H9 (cell line): ENCODE measurements around the gene RNF113B. TPM values are rescaled to one million over a fixed set of nuclear protein-coding genes. Genes with fewer than 3 reads are reported as not detected.

Experiments used
- DNase-seq: peaks from one replicate; pipeline ENCODE4 v3.0.0-alpha.2; 2017
- H2AFZ ChIP-seq: one replicate; pipeline ENCODE4 v1.6.1; 2013; ENCODE audit warnings: mild to moderate bottlenecking, low read length, control low read depth, moderate library complexity
- H2AK5ac ChIP-seq: 2 replicates; pipeline ENCODE4 v1.6.1; 2013; ENCODE audit warnings: low read length, control low read depth, mixed read lengths; ENCODE audit not compliant: insufficient read length
- H2BK120ac ChIP-seq: one replicate; pipeline ENCODE4 v1.6.1; 2013; ENCODE audit warnings: low read depth, mild to moderate bottlenecking, low read length, control low read depth, inconsistent platforms; ENCODE audit not compliant: poor library complexity, severe bottlenecking
- H2BK12ac ChIP-seq: 2 replicates; pipeline ENCODE4 v1.6.1; 2013; ENCODE audit warnings: low read length, control low read depth, mixed read lengths, low read depth; ENCODE audit not compliant: insufficient read length
- H2BK15ac ChIP-seq: 2 replicates; pipeline ENCODE4 v1.6.1; 2013; ENCODE audit warnings: low read depth, low read length, control low read depth
- H2BK20ac ChIP-seq: one replicate; pipeline ENCODE4 v1.6.1; 2013; ENCODE audit warnings: low read depth, mild to moderate bottlenecking, low read length, control low read depth, inconsistent platforms; ENCODE audit not compliant: poor library complexity, severe bottlenecking
- H2BK5ac ChIP-seq: 2 replicates; pipeline ENCODE4 v1.6.1; 2013; ENCODE audit warnings: low read length, control low read depth, mixed read lengths; ENCODE audit not compliant: insufficient read length
- H3K14ac ChIP-seq: 2 replicates; pipeline ENCODE4 v1.6.1; 2013; ENCODE audit warnings: low read length, control low read depth; ENCODE audit not compliant: insufficient read depth
- H3K18ac ChIP-seq: 2 replicates; pipeline ENCODE4 v1.6.1; 2013; ENCODE audit warnings: low read depth, mild to moderate bottlenecking, mixed read lengths, low read length, control low read depth; ENCODE audit not compliant: insufficient read length
- H3K23ac ChIP-seq: 2 replicates; pipeline ENCODE4 v1.6.1; 2013; ENCODE audit warnings: low read length, control low read depth, mixed read lengths, low read depth; ENCODE audit not compliant: insufficient read length
- H3K23me2 ChIP-seq: 2 replicates; pipeline ENCODE4 v1.6.1; 2013; ENCODE audit warnings: low read depth, mild to moderate bottlenecking, mixed read lengths, low read length, control low read depth; ENCODE audit not compliant: insufficient read length, poor library complexity, severe bottlenecking
- H3K27ac ChIP-seq: 2 replicates; pipeline ENCODE4 v1.5.1; 2013; ENCODE audit warnings: low read length, control low read depth, mixed read lengths, low read depth; ENCODE audit not compliant: insufficient read length
- H3K27me3 ChIP-seq: 2 replicates; pipeline ENCODE4 v1.6.1; 2013; ENCODE audit warnings: low read length, control low read depth, inconsistent platforms; ENCODE audit not compliant: insufficient read depth
- H3K4ac ChIP-seq: 2 replicates; pipeline ENCODE4 v1.6.1; 2013; ENCODE audit warnings: low read depth, mild to moderate bottlenecking, control low read depth, inconsistent platforms, low read length, moderate library complexity
- H3K4me1 ChIP-seq: 2 replicates; pipeline ENCODE4 v1.6.1; 2013; ENCODE audit warnings: low read length, control low read depth, inconsistent platforms; ENCODE audit not compliant: insufficient read depth
- H3K4me2 ChIP-seq: 2 replicates; pipeline ENCODE4 v1.6.1; 2013; ENCODE audit warnings: low read length, control low read depth, mixed read lengths; ENCODE audit not compliant: insufficient read length, insufficient read depth
- H3K56ac ChIP-seq: 2 replicates; pipeline ENCODE4 v1.6.1; 2013; ENCODE audit warnings: low read depth, mild to moderate bottlenecking, mixed read lengths, low read length, control low read depth; ENCODE audit not compliant: insufficient read length
- H3K79me1 ChIP-seq: 2 replicates; pipeline ENCODE4 v1.6.1; 2013; ENCODE audit warnings: low read depth, mild to moderate bottlenecking, moderate library complexity, low read length, control low read depth, inconsistent platforms; ENCODE audit not compliant: insufficient read depth, poor library complexity, severe bottlenecking
- H3K79me2 ChIP-seq: 2 replicates; pipeline ENCODE4 v1.6.1; 2013; ENCODE audit warnings: low read length, control low read depth, inconsistent platforms; ENCODE audit not compliant: insufficient read depth
- H3K9ac ChIP-seq: 2 replicates; pipeline ENCODE4 v1.6.1; 2013; ENCODE audit warnings: low read length, control low read depth, mixed read lengths; ENCODE audit not compliant: insufficient read length; ENCODE audit errors: extremely low read depth
- H3K9me3 ChIP-seq: one replicate; pipeline ENCODE4 v1.6.1; 2013; ENCODE audit warnings: low read depth, low read length, inconsistent platforms; ENCODE audit not compliant: control insufficient read depth
- H3T11ph ChIP-seq: one replicate; pipeline ENCODE4 v1.6.1; 2013; ENCODE audit warnings: mild to moderate bottlenecking, low read length, control low read depth, inconsistent platforms
- H4K20me1 ChIP-seq: one replicate; pipeline ENCODE4 v1.6.1; 2013; ENCODE audit not compliant: control insufficient read depth, insufficient read length, insufficient read depth
- H4K5ac ChIP-seq: 2 replicates; pipeline ENCODE4 v1.6.1; 2013; ENCODE audit warnings: low read depth, mild to moderate bottlenecking, mixed read lengths, low read length, control low read depth; ENCODE audit not compliant: insufficient read length
- H4K8ac ChIP-seq: replicated peaks from 2 replicates; pipeline ENCODE4 v1.6.1; 2013; ENCODE audit warnings: low read length, control low read depth, mixed read lengths, low read depth; ENCODE audit not compliant: insufficient read length
- H4K91ac ChIP-seq: 2 replicates; pipeline ENCODE4 v1.6.1; 2013; ENCODE audit warnings: low read depth, mild to moderate bottlenecking, moderate library complexity, mixed read lengths, low read length, control low read depth; ENCODE audit not compliant: insufficient read length
- H3K27ac Mint-ChIP-seq, 3 experiments: 2 replicates in 2 of 3; 3 replicates in 1 of 3; pipeline ENCODE4 v1.8.0; 2020 to 2021; ENCODE audit warnings: mixed read lengths in 3 of 3, mild to moderate bottlenecking in 1 of 3, moderate library complexity in 1 of 3
- H3K27me3 Mint-ChIP-seq: 2 replicates; pipeline ENCODE4 v1.8.0; 2021; ENCODE audit warnings: low read depth, mild to moderate bottlenecking, moderate library complexity, mixed read lengths
- H3K36me3 Mint-ChIP-seq, 3 experiments: 2 replicates in 2 of 3; 3 replicates in 1 of 3; pipeline ENCODE4 v1.8.0; 2020 to 2021; ENCODE audit warnings: low read depth in 3 of 3, mixed read lengths in 3 of 3; ENCODE audit not compliant: insufficient read depth in 1 of 3
- H3K4me1 Mint-ChIP-seq, 2 experiments: 2 replicates each; pipeline ENCODE4 v1.8.0; 2020; ENCODE audit warnings: mixed read lengths in 2 of 2
- H3K4me3 Mint-ChIP-seq, 2 experiments: 2 replicates in 1 of 2; 3 replicates in 1 of 2; pipeline ENCODE4 v1.8.0; 2020 to 2021; ENCODE audit warnings: mild to moderate bottlenecking in 2 of 2, mixed read lengths in 2 of 2, moderate library complexity in 1 of 2
- H3K9me3 Mint-ChIP-seq, 2 experiments: 2 replicates in 1 of 2; 3 replicates in 1 of 2; pipeline ENCODE4 v1.8.0; 2020; ENCODE audit warnings: mild to moderate bottlenecking in 2 of 2, mixed read lengths in 2 of 2, moderate library complexity in 1 of 2
- total RNA-seq: library from RNA; stranded (reverse); gene quantifications from 2 replicates; pipeline ENCODE4 v1.2.1, GENCODE V29; 2021
- TF ChIP-seq, protein P1 (sequence below): fragments of 200-600 bp; sonication (generic); conservative IDR thresholded peaks from 3 replicates; pipeline ENCODE4 v1.8.0; 2021; ENCODE audit warnings: antibody characterized with exemption, mild to moderate bottlenecking

Gene RNF113B
- total RNA-seq, 1 experiment from 2014 or later: not detected

DNA sequence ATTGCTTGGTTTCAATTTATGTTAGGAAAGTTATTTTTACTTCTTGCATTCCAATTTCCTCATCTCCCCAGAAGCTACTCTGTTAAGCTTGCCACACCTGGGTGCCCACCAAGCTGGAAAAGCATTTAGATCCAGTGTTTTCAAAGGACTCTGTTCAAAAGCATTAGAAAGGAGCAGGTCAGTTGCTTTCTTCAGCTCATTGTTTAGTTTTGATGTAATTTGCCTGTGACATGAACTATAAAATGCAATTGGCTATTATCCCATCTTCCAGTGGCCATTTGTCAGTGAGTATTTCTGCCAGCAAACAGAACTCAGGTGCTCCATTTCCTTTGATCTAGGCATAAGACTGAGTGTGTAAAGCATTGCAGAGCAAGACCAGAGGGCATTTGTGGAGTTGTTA, 46.7 kb upstream of the RNF113B start:
- no peak overlapping the region for H3K4ac ChIP-seq
- H2BK20ac ChIP-seq: no peak overlapping the region
- no peak overlapping the region for H3K4me2 ChIP-seq
- no peaks in the 10 kb centered on the region for H3K27me3 ChIP-seq
- no peak overlapping the region for H3K14ac ChIP-seq
- no peaks in the 10 kb centered on the region for H3K27me3 Mint-ChIP-seq
- no peak overlapping the region for H2BK12ac ChIP-seq
- H3K79me2 ChIP-seq: no peaks in the 10 kb centered on the region; the same call in 1 of the 2 replicates
- no peak overlapping the region for H2AK5ac ChIP-seq
- H3K9ac ChIP-seq: no peak overlapping the region
- H3K4me1 ChIP-seq: no peaks in the 10 kb centered on the region
- no peak overlapping the region for H3K4me3 Mint-ChIP-seq
- no peak overlapping the region for H2BK15ac ChIP-seq
- H4K20me1 ChIP-seq: no peaks in the 10 kb centered on the region
- H3K9me3 ChIP-seq: no peaks in the 10 kb centered on the region
- DNase-seq: no peak
- TF ChIP-seq, protein P1, sequence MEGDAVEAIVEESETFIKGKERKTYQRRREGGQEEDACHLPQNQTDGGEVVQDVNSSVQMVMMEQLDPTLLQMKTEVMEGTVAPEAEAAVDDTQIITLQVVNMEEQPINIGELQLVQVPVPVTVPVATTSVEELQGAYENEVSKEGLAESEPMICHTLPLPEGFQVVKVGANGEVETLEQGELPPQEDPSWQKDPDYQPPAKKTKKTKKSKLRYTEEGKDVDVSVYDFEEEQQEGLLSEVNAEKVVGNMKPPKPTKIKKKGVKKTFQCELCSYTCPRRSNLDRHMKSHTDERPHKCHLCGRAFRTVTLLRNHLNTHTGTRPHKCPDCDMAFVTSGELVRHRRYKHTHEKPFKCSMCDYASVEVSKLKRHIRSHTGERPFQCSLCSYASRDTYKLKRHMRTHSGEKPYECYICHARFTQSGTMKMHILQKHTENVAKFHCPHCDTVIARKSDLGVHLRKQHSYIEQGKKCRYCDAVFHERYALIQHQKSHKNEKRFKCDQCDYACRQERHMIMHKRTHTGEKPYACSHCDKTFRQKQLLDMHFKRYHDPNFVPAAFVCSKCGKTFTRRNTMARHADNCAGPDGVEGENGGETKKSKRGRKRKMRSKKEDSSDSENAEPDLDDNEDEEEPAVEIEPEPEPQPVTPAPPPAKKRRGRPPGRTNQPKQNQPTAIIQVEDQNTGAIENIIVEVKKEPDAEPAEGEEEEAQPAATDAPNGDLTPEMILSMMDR: no peak
- H4K8ac ChIP-seq: no peak overlapping the region
- no peak overlapping the region for H4K91ac ChIP-seq
- no peak overlapping the region for H2BK5ac ChIP-seq
- no peak overlapping the region for H2AFZ ChIP-seq
- no peak overlapping the region for H4K5ac ChIP-seq
- H3K23me2 ChIP-seq: no peaks in the 10 kb centered on the region
- H3T11ph ChIP-seq: no peak overlapping the region
- H3K27ac Mint-ChIP-seq: no peak overlapping the region; a peak in 1 of 7 replicates
- peaks cover 21 to 28% (median 26%) of the 10 kb centered on the region in 3 experiments; a peak in 6 of 7 replicates for H3K36me3 Mint-ChIP-seq
- no peak overlapping the region for H3K56ac ChIP-seq
- no peak overlapping the region for H3K18ac ChIP-seq
- H3K27ac ChIP-seq: no peak overlapping the region
- H3K23ac ChIP-seq: no peak overlapping the region
- peaks cover 0 to 10% of the 10 kb centered on the region in 2 experiments; a peak in 3 of 5 replicates for H3K9me3 Mint-ChIP-seq
- peaks cover 2% of the 10 kb centered on the region for H3K79me1 ChIP-seq
- H2BK120ac ChIP-seq: no peak overlapping the region
- peaks cover 5 to 10% of the 10 kb centered on the region in 2 experiments for H3K4me1 Mint-ChIP-seq
